HG02798 (cell line): ENCODE measurements around the gene MAF.
A peak's percentile ranks its signal among the peaks of the same experiment; 100 is the strongest.

ENCODE experiments used
- ATAC-seq: cut with Tn5 transposase; IDR thresholded peaks from one replicate; pipeline ENCODE4 v1.9.1; 2021; ENCODE audit warnings: mild to moderate bottlenecking; ENCODE audit not compliant: unreplicated experiment, poor library complexity

Gene MAF

DNA sequence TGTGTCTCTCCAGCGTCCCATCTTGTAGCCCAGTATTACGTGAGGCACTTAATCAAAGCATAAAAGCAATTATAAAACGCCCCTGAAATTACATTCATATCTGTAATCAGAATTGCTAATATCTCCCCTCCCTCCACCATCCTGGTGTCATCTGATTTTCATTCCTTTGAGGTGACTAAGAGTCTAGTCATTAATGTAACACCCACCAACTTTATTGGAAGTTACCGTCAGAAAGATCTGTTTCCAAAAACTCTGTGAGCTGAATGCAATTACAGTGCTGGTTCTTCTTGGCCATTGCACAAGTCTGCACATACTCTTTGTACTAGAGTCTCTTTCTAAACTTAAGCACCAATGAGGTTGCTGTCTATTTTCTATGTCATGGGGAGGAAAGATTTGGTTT lies 12.5 kb upstream of the MAF start:
- no peak for ATAC-seq

DNA sequence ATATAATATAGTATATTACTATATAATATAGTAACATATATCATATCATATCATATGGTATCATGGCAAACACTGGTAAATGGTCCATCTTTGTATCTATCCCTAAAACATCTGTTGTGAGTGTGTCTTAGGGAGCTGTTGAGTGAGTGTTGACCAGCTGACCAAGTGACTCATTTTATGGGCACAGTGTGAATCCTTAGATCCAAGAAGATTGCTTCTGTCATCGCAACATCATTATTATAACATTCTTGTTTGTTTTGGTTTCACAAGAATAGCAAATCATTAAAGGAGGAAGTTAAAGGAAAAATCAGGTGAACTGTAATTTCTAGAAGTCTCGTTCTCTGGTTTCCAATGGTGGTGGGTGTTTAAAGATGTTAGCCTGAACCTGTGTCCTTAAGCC lies 11.7 kb upstream of the MAF start:
- no peak for ATAC-seq

- no peak for ATAC-seq
Observed at GRCh38 chr16:79610771-79611170, 10.2 kb upstream of the MAF start.

- no peak for ATAC-seq
Observed at GRCh38 chr16:79609861-79610260, 9.3 kb upstream of the MAF start.

- no peak for ATAC-seq
Observed at GRCh38 chr16:79608976-79609375, 8.4 kb upstream of the MAF start.

DNA sequence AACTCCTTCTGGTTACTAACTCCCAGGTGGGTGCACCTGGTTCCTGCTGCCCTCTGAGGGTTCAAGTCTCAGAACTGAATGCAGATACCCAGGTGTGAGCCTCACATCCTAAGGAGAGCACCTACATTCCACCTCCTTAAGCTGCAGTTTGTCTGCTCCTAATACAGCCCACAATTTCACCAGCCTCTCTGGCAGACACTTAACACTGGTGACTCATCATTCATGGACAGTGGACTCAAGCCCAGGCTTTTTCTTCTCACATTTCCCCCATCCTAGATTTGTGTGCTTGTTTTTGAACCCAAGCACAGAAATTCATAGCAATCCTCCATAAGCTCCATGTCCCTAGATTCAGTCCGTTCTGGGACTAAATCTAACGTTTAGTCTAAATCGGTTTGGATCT lies 7.0 kb upstream of the MAF start:
- ATAC-seq, result no peak

DNA sequence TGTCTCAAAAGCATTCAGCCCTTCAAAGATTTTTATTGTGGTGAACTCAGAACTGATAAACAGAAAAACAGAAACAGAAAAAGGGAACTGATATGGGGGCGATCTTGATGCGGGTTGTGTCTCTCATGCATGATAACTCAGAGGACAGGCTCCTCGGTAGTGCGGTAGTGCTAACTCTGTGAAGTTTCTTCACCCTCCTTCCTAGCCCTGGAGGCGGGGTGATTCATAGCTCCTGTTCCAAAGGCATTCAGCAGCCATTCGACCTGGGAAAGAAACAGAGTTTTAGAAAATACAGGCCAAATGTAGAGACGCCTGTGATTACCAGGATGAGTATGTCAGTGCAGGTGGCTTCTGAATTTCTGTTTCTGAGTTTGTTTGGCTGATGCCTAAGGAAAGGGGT lies 5.5 kb upstream of the MAF start:
- ATAC-seq, result peak; percentile 62

GRCh38 chr16:79603055-79603454 lies 2.5 kb upstream of the MAF start:
- no peak for ATAC-seq

DNA sequence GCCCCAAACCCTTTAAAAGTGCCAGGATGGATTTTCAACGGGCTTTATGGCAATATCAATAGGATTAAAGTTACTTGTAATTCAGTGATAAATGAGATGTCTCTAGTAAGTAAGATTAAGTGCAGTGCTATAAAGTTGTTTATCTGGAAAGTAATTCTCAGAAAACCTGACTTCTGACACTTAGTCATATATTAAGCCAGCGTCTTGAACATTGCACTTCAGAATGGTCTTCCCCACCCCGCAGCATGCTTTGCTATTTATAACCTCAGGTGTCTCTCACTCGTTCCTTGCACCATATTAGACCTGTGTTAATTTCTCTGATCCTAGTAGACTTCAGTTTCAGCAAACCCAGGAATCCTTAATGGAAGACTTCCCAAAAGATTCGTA lies 2.1 kb upstream of the MAF start:
- ATAC-seq, result no peak

- ATAC-seq, result no peak
Observed at GRCh38 chr16:79601931-79602627, 1.5 kb upstream of the MAF start.

DNA sequence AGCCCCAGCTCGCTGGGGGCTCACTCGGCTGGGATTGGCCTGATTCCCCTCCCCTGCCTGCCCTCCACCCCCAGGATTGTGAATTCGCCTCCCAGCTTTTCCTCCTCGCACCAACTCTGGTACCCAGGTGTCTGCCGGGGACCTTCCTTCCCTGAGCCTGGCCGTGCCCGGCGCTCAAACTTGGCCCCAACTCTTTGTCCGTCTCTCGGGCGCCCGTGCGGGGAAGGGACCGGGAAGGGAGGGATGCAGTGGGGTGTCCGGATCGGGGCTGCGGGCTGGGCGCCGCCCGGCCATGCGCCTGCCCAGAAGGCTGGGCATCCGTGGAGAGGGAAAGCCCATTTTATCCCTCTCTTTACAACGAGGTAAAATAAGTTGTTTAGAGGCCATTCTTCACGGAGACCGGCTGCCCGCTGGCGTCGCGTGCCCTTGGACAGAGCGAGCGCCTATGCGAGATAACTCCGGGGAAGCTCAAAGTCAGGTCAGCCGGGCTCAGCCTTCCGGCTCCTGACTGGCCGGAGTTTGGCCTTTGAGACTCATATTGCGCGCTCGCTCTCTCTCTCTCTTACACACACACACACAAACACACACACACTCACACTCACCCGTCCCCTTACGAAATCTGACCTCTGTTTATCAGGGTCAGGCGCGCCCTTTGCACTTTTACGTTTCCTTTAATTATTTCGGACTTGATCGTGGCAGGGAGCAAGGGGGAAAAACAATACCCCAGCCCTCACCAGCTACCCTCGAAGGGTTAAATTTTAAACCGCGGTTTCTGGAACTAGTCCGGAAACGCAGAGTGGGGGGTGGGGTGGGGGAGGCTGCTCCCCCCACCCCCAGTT lies 774 bp upstream of the MAF start:
- ATAC-seq, result no peak

- no peak for ATAC-seq
Observed at GRCh38 chr16:79599837-79600637, 500 bp downstream of the MAF start.

DNA sequence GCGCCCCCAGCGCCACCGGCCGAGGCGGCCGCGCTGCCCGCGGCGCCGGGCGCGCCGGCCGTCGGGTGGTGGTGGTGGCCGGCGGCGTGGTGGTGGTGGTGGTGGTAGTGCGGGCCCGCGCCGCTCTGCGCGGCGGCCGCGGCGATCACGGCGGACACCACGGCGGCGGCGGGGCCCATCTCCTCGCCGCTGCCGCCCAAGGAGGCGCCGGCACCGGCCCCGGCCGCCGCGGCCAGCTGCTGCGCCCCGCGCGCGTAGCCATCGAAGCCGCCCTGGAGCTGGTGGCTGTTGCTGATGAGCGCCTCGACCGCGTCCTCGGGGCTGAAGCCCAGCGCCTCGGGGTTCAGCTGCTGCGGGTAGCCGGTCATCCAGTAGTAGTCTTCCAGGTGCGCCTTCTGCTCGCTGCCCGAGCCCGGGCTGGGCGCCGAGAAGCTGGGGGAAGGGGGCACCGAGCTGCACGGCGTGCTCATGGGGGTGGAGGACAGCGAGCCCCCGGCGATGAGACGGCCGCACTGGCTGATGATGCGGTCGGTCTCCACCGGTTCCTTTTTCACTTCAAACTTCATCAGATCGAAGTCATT lies 1.2 kb downstream of the MAF start:
- ATAC-seq, result no peak

GRCh38 chr16:79598348-79599181 lies 2.0 kb downstream of the MAF start:
- no peak for ATAC-seq

DNA sequence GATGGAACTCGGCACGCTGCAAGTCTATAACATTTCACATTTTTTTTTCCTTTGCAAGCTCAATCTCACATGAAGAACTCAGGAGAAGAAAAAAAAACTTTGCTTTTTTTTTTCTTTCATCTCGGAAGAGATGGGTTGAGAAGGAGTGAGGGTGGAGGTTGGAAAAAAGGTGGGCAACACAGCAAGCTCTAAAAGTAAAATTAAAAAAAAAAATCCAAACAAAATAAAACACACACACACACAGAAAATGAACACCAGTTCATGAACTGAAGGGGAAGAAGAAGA lies 2.5 kb downstream of the MAF start:
- no peak for ATAC-seq

DNA sequence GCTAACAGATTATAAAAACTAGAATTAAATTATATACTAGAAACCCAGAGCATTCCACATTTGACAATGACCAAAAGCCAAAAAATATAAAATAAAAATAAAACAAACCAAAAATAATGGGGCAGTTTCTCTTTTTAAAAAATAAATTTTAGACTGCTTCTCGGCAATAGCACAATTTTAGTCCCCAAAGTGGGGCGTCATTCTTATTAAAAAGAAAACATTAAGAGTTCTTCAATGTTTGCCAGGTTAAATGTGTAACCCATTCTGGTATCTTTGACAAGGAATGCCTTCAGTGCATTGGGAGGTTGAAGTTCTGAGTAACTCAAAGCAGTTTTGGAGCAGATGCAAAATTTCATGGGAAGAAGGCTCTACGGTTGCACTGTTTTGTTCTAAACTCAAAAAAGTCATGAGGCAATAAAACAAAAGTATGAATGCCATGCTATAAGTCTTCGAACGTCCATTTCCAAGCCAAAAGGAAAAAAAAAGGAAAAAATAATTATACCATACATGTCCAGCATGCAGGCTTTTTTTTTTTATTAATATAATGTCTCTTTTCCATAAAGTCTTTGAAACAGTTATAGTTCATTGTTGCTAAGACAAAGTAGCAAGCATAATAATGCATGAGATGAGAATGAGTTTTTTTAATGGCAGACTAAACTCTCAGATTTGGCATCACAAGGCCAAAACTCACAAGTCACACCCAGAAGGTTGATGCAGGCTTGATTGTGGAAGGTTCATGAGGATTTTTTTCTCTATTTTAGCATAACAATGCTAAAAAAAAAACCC lies 3.1 kb downstream of the MAF start:
- no peak for ATAC-seq

GRCh38 chr16:79595931-79596450 lies 4.5 kb downstream of the MAF start:
- ATAC-seq, result no peak

GRCh38 chr16:79595231-79595641 lies 5.3 kb downstream of the MAF start:
- ATAC-seq, result no peak

GRCh38 chr16:79593754-79594153 lies 6.8 kb downstream of the MAF start:
- no peak for ATAC-seq
